Stimulated activated CD4-positive, alpha-beta T cell treated with anti-CD3 and anti-CD28 coated beads, TNF-alpha, amount 100 ng/mL, for 4 hours (primary cell): ENCODE measurements around the gene SETD7.
A peak's percentile ranks its signal among the peaks of the same experiment; 100 is the strongest.
"Not testable (repeated sequence)": the region's sequence is repeated elsewhere in the genome, so short reads cannot be mapped to it uniquely, and the experiment has no call there.

Source experiments
- DNase-seq, 3 experiments: peaks; one replicate each; pipeline ENCODE4 v3.0.0-alpha.2; 2020; ENCODE audit warnings: low read depth in 3 of 3

Gene SETD7

GRCh38 chr4:139468756-139469155, 87.3 kb downstream of the SETD7 start:
- not testable (repeated sequence) for DNase-seq

- DNase-seq, result no peak
Observed at GRCh38 chr4:139465922-139466321, 90.1 kb downstream of the SETD7 start.

GRCh38 chr4:139464512-139464911, 91.5 kb downstream of the SETD7 start:
- not testable (repeated sequence) for DNase-seq

- DNase-seq, result no peak
Observed at GRCh38 chr4:139461022-139461628, 94.9 kb downstream of the SETD7 start.

GRCh38 chr4:139460565-139460964, 95.5 kb downstream of the SETD7 start:
- no peak for DNase-seq

- DNase-seq, result no peak
Observed at GRCh38 chr4:139458999-139459398, 97.0 kb downstream of the SETD7 start.

DNA sequence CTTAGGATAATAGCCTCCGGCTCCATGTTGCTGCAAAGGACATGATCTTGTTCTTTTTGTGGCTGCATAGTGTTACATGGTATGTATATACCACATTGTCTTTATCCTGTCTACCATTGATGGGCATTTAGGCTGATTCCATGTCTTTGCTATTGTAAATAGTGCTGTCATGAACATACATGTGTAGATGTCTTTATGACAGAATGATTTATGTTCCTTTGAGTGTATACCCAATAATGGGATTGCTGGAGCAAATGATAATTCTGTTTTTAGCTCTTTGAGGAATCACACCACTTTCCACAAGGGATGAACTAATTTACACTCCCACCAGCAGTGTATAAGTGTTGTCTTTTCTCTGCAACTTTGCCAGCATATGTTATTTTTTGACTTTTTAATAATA, 97.5 kb downstream of the SETD7 start:
- no peak for DNase-seq

DNA sequence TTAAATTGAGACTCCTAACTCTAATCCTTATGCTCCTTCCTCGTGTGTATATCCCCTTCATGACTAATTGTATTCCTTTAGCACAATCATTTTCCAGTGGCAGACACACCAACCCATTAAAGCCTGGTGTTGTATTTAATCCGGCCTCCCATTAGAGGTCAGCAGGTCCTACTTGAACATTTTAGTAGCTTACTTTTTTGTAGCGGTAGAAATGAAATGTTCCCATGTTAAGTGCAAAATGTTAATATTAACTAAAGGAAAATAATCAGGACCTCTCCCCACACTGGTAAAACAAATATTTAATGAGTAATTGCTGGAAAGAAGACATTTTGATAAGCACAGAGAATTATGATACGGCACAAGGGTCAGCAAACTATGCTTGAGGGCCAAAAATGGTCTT, 98.7 kb downstream of the SETD7 start:
- DNase-seq, result no peak

- DNase-seq, result no peak
Observed at GRCh38 chr4:139455126-139455538, 100.9 kb downstream of the SETD7 start.

DNA sequence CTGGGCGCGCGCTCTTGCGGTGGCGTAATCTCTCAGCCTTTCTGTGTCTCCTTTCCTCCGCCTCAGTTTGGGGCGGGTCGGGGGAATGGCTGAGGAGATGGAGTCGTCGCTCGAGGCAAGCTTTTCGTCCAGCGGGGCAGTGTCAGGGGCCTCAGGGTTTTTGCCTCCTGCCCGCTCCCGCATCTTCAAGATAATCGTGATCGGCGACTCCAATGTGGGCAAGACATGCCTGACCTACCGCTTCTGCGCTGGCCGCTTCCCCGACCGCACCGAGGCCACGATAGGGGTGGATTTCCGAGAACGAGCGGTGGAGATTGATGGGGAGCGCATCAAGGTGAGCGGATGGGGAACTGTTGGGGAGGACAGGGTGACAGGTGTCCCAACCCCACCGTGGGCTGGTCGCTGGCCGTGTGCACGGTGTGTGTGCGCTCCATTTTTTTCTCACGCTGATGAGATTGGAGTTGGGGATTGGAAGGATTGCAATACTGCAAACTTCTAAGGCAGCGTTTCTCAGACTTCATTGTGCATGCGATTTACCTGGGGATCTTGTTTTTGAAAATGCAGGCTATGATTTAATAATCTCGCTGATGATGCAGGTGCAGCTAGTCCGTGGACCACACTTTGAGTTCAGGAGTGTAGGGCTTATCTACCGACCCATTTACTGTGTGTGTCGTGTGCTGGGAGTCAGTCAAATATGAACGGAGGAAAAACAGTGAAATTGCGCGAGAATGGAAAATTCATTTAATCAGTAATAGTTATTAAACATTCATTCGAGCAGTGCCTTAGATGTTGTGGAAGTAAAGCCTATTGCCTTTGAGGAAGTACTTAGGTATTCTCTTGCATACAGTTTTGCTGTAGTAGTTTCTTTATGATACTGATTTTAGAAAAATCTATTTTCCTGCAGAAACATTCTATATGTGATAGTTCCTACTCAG, 101.6 kb downstream of the SETD7 start, which contains the start of gene RAB33B:
Gene RAB33B (plus strand): TSS at position 11 of the 935 bp plus-strand sequence. CDS start 75 bp downstream, at position 86.
- no peak for DNase-seq

DNA sequence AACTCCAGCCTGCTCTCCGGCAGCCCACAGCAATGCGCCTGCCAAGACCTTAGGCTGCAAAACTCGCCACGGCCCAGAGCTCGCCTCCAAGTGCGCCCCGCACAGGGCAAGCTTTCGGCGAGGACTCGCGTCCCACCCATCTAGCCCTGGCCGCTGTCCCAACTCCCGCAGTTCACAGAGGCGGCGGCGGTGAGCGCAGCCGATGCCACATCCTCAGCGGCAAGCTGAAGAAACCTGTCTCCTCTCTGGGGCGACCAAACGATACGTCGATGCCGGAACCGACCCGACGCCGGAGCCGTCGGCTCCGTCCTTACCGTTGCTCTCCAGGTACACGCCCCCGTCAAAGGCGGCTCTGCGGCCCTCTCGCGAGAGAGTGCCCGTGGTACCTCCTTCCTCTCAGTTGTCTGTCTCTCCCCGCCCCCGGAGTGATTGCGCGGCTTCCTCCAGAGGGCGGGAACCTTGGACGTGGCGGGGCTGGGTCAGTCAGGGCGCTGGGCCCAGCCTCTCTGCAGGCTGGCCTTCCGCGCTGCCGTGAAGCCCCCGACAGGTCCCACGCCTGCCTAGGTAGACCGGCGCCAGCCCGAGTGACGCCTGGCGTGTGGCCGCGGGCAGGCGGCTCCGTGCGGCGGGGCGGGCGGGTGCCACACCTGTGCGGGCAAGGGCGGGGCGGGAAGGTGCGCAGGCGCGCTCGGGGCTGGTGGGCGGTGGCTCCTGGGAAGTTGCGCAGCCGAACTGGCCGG, 102.5 kb downstream of the SETD7 start:
- peak; percentile 92 to 98 (median 94) for DNase-seq

- peak in 2 of 3 experiments; percentile 32 to 41 for DNase-seq
Observed at GRCh38 chr4:139453041-139453370, 103.0 kb downstream of the SETD7 start.

- DNase-seq, result no peak
Observed at GRCh38 chr4:139451997-139452396, 104.0 kb downstream of the SETD7 start.

- DNase-seq, result no peak
Observed at GRCh38 chr4:139450586-139450985, 105.4 kb downstream of the SETD7 start.

GRCh38 chr4:139447078-139447477, 108.9 kb downstream of the SETD7 start:
- DNase-seq, result not testable (repeated sequence)
